LoVo (cell line): ENCODE data around the gene PCDH8.

Experiments used
- DNase-seq: peaks from one replicate; pipeline ENCODE4 v3.0.0-alpha.2; 2016; ENCODE audit warnings: low spot score

Gene PCDH8

DNA sequence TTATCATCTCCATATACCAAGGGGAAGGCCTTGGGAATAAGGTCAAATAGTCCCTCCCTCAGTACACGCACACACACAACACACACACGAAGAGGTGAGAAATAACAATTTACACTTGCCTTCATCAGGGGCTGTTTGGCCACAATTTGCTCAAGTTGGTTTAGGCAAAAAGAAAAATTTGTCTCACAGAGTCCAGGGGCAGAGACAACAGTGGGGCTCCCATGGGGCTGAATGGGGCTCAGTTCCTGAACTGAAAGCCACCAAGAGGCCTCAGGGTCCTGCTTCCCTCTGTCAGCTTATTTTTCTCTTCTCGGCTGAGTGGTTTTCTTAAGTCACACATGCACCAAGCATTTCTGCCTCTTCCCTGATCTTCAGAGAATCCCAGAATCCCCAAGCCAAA is 35.5 kb downstream of the PCDH8 start:
- DNase-seq: no peak

DNA sequence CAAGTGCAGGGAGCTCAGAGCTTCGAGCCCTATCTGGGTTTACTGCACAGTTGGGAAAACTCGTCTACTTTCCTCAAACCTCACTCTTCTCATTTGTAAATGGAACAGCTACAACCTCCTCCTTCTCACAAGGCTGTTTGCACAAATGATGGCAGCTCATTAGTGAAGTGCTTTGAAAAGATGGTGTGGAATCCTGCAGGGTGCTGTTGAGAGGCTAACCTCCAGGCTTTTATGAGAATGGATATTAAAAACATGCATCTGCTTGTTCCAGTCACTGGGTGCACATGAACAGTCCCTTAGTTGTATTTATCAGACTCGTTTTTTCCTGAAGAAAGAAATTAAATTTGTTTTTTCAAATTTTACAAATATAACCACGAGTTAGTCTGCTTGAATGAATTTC is 36.6 kb downstream of the PCDH8 start:
- DNase-seq: no peak

DNA sequence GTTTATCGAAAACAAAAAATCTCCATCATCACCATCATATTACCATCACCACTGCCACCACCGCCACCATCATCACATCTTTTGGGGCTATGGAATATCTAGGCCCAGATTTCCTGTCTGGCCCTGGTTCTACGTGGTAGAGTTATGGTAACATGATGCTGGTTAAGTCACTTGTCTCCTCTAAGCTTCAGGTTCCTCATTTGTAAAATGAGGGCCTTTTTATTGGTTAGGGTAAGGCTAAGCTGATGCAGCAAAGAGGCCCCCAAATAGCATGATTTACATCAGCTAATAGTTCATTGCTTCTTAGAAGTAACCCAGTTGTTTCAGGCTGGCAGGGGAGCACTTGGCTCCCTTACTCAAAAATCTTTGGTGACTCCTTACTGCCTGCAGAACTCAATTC is 37.9 kb downstream of the PCDH8 start:
- DNase-seq: no peak

DNA sequence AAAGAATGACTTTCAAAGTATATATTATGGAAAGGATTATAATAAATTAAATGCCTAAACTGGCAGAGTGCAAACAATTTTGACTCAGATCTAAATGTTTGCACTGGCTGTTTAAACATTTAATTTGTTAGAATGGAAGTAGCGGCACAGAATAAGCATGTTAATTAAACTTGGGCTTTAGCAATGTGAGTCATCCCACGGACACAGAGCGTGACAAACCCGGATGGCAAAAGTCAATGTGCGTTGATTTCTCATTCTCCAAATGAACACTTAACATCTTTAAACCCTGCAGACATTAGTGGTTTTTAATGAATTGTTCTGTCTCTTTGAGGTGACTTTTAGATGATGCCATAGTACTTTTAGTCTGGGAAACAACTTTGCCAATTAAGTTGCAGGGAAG is 38.4 kb downstream of the PCDH8 start:
- DNase-seq: no peak

DNA sequence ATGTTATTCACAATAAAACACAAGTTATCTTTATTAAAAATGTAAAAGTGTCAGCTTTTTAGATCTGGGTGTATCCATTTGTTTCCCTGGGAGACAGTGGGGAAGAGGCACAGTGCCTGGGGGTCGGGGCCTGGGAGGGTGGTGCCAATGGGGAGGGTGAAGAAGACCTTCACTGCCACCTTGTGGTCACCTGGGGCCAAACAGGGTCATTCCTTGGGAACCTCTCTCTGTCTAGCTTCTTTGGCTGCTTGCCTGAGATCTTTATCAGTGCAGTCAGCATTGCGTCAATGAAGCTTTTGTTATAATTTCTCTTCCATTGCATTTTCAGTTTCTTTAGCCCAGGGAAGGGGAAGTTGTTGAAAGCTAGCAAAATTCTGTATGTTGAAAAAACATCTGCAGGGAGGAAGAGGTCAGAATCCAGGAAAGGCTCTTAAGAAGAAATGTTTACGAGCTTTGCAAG is 39.1 kb downstream of the PCDH8 start:
- DNase-seq: peak; percentile 84

DNA sequence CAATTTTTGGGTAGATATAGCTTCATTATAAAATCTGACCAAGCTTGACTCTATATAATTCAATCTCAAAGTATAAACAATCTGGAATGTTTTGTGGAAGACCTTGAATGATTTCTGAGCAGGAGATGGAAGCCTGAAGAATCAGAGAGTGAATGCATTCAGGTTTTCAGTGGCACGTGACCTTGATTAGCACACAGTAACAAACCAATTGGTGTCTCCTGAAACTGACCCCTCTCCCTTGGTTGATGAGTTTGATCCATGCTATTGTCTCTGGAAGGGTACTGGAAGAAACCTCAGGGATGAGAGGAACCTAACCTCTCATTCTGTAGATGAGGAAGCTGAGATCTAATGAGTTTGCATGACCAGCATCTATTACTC is 39.6 kb downstream of the PCDH8 start:
- no peak for DNase-seq

DNA sequence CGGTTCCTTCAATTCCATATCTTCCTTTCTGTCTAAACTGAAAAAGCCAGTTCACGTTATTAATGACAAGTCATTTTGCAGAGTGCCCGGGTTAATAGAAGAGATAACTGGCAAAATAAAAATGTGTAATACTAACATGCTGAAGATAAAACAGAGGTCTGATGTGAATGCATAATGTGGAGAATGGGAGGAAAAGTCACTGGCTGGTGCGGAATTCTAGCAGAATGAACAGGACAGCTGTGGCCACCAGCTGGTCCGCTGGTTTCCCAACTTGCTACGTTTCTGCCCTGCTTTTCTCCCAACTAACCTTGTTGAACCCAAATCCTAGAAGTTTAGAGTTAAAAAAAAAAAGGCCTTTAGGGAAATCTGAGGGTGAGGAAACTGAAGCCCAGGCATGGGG is 42.4 kb downstream of the PCDH8 start:
- no peak for DNase-seq

DNA sequence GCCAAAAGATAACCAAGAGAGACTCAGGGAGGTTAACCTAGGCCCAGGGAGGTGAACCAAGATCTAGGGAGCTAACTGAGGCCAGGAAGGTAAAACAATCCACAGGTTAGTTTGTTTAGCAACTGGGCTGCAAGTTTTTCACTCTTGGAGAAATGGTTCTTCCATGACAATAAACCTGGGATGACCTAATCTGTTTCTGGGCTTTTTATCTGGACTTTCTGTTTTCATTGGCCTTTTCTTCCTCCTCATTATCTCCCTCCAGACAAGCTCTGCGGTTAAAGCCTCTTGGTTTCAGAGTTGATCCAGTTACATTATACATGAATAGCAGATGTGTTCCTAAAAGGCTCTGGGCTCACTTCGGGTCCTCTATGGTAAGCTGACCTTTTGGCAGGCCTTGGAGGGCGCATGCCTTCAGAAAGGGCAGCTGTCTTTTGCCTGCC is 44.2 kb downstream of the PCDH8 start:
- DNase-seq: no peak

DNA sequence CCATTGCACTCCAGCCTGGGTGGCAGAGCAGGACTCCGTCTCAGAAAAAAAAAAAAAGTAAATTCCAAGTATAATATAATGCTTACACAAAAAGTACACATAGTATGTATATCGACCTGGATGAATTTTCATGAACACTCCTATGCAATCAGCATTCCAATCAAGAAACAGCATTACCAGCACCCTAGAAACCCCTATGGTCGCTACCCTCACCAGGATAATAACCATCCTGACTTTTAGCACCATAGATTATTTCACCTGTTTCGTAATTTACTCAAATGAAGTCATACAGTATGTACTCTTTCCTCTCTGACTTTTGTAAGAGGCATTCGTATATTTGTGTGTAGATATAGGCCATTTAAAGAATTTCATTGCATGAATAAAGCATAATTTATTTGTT is 47.6 kb downstream of the PCDH8 start:
- no peak for DNase-seq

DNA sequence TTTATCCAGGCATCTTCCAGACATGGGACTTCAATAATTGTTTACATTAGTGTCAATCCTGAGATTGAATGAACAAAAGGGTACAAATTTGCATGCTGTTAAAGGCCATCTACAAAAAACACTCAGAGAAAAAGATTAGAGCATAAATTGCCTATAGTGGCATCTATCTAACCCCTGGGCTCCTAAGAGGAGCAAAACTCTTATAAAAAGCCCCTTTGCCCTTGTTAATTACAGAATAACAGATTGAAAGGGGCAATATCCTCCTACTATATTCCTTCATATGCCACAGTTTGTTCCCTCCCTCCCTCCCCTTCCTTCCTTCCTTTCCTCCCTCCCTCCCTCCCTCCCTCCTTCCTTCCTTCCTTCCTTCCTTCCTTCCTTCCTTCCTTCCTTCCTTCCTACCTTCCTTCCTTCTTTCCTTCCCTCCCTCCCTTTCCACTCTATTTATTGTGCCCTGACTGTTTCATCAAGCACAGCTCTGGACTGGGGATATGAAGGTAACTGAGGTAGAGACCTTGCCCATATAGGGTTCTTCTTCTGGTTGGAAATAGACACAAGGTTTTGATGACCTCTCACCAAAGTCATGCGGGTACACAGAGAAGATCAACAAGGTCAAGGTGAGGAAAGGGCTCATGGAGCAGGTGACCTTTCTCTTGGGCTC is 49.5 kb downstream of the PCDH8 start:
- DNase-seq: no peak

DNA sequence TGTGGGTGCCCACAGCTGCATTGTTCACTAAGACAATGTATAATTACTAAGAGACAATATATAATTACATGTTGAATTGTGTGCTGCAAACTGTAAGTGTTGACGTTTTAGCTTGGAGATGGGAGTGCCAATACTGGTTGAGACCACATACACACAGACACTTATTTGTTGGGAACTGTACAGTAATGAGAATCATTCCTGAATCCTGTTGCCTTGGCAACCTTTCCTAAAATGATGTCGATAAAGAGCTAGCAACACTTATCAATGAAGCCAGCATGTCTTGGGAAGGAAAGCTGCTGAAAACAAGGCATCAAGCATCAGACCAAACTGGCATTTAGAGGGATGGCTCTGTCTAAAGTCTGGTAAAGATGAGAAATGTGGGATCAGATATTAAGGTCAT is 51.3 kb downstream of the PCDH8 start:
- no peak for DNase-seq

DNA sequence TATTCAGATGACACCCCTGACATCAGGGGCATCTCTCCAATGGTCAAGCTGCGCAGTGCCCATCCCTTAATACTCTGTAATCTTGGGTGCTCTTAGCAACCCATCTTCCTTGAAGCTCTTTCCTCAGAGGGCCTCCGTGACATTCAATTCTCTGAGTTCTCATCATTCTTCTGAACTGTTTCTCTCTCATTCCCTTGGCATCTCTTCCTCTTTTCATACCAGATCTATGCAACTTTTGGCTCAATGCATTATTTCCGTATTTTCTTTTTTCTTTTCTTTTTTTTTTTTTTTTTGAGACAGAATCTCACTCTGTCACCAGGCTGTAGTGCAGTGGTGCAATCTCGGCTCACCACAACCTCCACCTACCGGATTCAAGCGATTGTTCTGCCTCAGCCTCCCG is 53.9 kb downstream of the PCDH8 start:
- no peak for DNase-seq

DNA sequence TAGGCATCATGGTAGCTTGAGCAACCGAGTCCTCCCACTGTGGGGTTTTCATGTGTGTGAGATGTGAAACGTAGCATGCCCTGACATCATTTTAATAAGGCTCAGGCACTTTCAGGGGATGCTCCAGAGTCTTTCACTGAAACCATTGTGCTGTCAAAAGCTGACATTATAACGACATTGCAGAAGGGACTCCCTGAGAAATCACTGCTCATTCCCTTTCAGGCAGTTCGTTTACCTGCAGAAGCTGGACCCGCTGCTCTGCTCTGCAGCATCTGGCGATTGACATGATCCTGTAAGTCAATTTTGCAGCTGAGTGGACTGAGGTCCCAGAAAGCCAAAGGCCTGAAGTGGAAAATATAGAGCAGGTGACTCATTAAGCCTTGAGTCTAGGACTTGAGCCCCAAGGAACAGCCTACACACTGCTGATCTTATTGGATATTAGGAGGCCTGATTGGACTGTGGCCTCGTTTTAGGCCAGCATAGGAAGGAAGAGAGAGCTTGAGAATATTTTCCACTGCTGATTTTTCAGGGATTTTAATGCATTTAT is 54.9 kb downstream of the PCDH8 start:
- DNase-seq: no peak
